HepG2 (cell line): Measurements from ENCODE around the gene PLVAP. TPM values are rescaled to one million over a fixed set of nuclear protein-coding genes. Genes with fewer than 3 reads are reported as not detected.

ENCODE experiments used
- ATAC-seq: fragments of 200-7000 bp; cut with Tn5 transposase; 3 replicates; pipeline ENCODE4 v1.9.1; 2020; ENCODE audit warnings: mild to moderate bottlenecking, moderate library complexity
- BruUV-seq: library from RNA; stranded (reverse); fragments of 400-500 nt; replicated peaks from 2 replicates; lab custom pipeline; 2021; lab: Mats Ljungman, UMichigan
- CTCF ChIA-PET: fragments of 300-600 bp; formaldehyde crosslinking; extraction: SDS; loops from one replicate; lab custom pipeline; 2021; ENCODE audit warnings: low total read pairs, inconsistent platforms, low intra/inter-chr PET ratio; lab: Yijun Ruan, JAX
- POLR2A ChIA-PET: fragments of 350-600 bp; sonication (Branson Sonifier 250); formaldehyde crosslinking; loops from one replicate; lab custom pipeline; 2020; ENCODE audit warnings: antibody characterized with exemption, inconsistent platforms; lab: Yijun Ruan, JAX
- DNase-seq: peaks from one replicate; pipeline ENCODE4 v3.0.0-alpha.2; 2015; ENCODE audit warnings: low spot score
- FAIRE-seq: peaks from 3 replicates; lab custom pipeline; 2011; peaks lifted over from hg19 to GRCh38; lab: Jason Lieb, UNC
- H2AFZ ChIP-seq: one replicate; pipeline ENCODE4 v1.6.1; 2011; ENCODE audit warnings: low read length, inconsistent platforms
- H3K27ac ChIP-seq: fragments of 300-600 bp; 3 replicates; pipeline ENCODE4 v1.8.0; 2011; ENCODE audit warnings: mixed run types, mild to moderate bottlenecking, mixed read lengths, low read length, inconsistent platforms; ENCODE audit not compliant: insufficient read depth; ENCODE audit errors: extremely low read length
- H3K27me3 ChIP-seq, 2 experiments: fragments of 200-600 bp in 1 of 2; 2 replicates in 1 of 2; 3 replicates in 1 of 2; pipeline versions ENCODE4 v1.6.0 to v1.8.0; 2011; ENCODE audit warnings: low read length in 2 of 2, mild to moderate bottlenecking in 2 of 2, moderate library complexity in 2 of 2, inconsistent platforms in 1 of 2; ENCODE audit not compliant: insufficient read depth in 2 of 2, control insufficient read depth in 1 of 2
- H3K36me3 ChIP-seq, 2 experiments: fragments of 200-600 bp in 1 of 2; replicated peaks in 1 of 2; 2 replicates in 1 of 2; 3 replicates in 1 of 2; pipeline versions ENCODE4 v1.5.1 to v1.8.0; 2011; ENCODE audit warnings: low read length in 2 of 2, inconsistent platforms in 1 of 2; ENCODE audit not compliant: insufficient read depth in 2 of 2, control insufficient read depth in 1 of 2
- H3K4me1 ChIP-seq: 2 replicates; pipeline ENCODE4 v1.5.1; 2012; ENCODE audit warnings: low read length, inconsistent platforms; ENCODE audit not compliant: insufficient read depth
- H3K4me2 ChIP-seq: 2 replicates; pipeline ENCODE4 v1.6.0; 2011; ENCODE audit warnings: low read depth, low read length, inconsistent platforms
- H3K4me3 ChIP-seq, 3 experiments: fragments of 200-600 bp in 1 of 3; sonication (generic), shearing (Covaris generic) in 1 of 3; replicated peaks in 1 of 3; 2 replicates each; pipeline ENCODE4 v1.5.1; 2011 to 2016; ENCODE audit warnings: low read length in 3 of 3, inconsistent platforms in 2 of 3, low read depth in 2 of 3, mild to moderate bottlenecking in 2 of 3, control low read depth in 1 of 3, mixed read lengths in 1 of 3; ENCODE audit not compliant: insufficient read depth in 1 of 3
- H3K79me2 ChIP-seq: one replicate; pipeline ENCODE4 v1.6.1; 2011; ENCODE audit warnings: low read length, inconsistent platforms; ENCODE audit not compliant: insufficient read depth
- H3K9ac ChIP-seq: 2 replicates; pipeline ENCODE4 v1.6.0; 2011; ENCODE audit warnings: mild to moderate bottlenecking, low read depth, low read length, inconsistent platforms; ENCODE audit not compliant: insufficient read depth
- H3K9me3 ChIP-seq: 2 replicates; pipeline ENCODE4 v1.5.1; 2012; ENCODE audit warnings: mild to moderate bottlenecking, low read length
- H4K20me1 ChIP-seq: 2 replicates; pipeline ENCODE4 v1.6.0; 2011; ENCODE audit warnings: inconsistent platforms, mild to moderate bottlenecking, low read length, moderate library complexity; ENCODE audit not compliant: insufficient read depth
- AHR ChIP-seq: IDR thresholded peaks from 2 replicates; pipeline ENCODE4 v1.6.1; 2018; ENCODE audit warnings: missing genetic modification reagents, missing compliant biosample characterization
- IRX3 ChIP-seq: sonication (generic); formaldehyde crosslinking; IDR thresholded peaks from 2 replicates; pipeline ENCODE4 v1.8.1; 2023; ENCODE audit warnings: mild to moderate bottlenecking, low read depth, missing genetic modification reagents, borderline replicate concordance
- JARID2 ChIP-seq: sonication (generic); formaldehyde crosslinking; IDR thresholded peaks from 2 replicates; pipeline ENCODE4 v1.8.1; 2023; ENCODE audit warnings: missing genetic modification reagents, inconsistent platforms; ENCODE audit not compliant: insufficient replicate concordance
- NRL ChIP-seq: sonication (generic); formaldehyde crosslinking; IDR thresholded peaks from 2 replicates; pipeline ENCODE4 v1.5.0; 2020; ENCODE audit warnings: missing genetic modification reagents, mild to moderate bottlenecking, moderate library complexity, borderline replicate concordance
- POGZ ChIP-seq: sonication (generic); formaldehyde crosslinking; IDR thresholded peaks from 2 replicates; pipeline ENCODE4 v1.4.0; 2020; ENCODE audit warnings: mild to moderate bottlenecking, missing genetic modification reagents
- SMAD9 ChIP-seq: sonication (generic); formaldehyde crosslinking; IDR thresholded peaks from 2 replicates; pipeline ENCODE4 v1.5.1; 2020; ENCODE audit warnings: mild to moderate bottlenecking, missing genetic modification reagents
- SOX13 ChIP-seq, 3 experiments: fragments of 450-650 bp in 1 of 3; sonication (generic) in 1 of 3; formaldehyde crosslinking in 1 of 3; IDR thresholded peaks in 2 of 3; conservative IDR thresholded peaks in 1 of 3; 2 replicates each; pipeline versions ENCODE4 v1.5.0 to v1.6.1; 2016 to 2020; ENCODE audit warnings: antibody characterized with exemption in 1 of 3, mild to moderate bottlenecking in 1 of 3, missing compliant biosample characterization in 1 of 3, missing genetic modification reagents in 1 of 3, moderate library complexity in 1 of 3
- TEAD2 ChIP-seq: sonication (generic); formaldehyde crosslinking; IDR thresholded peaks from 2 replicates; pipeline ENCODE4 v1.9.0; 2021; ENCODE audit warnings: missing genetic modification reagents
- U2AF2 ChIP-seq: fragments of 200-400 bp; formaldehyde crosslinking; IDR thresholded peaks from 2 replicates; pipeline ENCODE4 v1.6.1; 2017; ENCODE audit warnings: low read depth, mild to moderate bottlenecking, low read length
- ZFP37 ChIP-seq: sonication (generic); formaldehyde crosslinking; IDR thresholded peaks from 2 replicates; pipeline ENCODE4 v1.4.0; 2020; ENCODE audit warnings: missing genetic modification reagents, borderline replicate concordance
- ZNF234 ChIP-seq: sonication (generic); formaldehyde crosslinking; conservative IDR thresholded peaks from 2 replicates; pipeline ENCODE4 v1.5.1; 2020; ENCODE audit warnings: mild to moderate bottlenecking, missing genetic modification reagents
- ZNF672 ChIP-seq: sonication (generic); formaldehyde crosslinking; IDR thresholded peaks from 2 replicates; pipeline ENCODE4 v1.8.1; 2022; ENCODE audit warnings: missing genetic modification reagents
- ZNF720 ChIP-seq: sonication (generic); formaldehyde crosslinking; IDR thresholded peaks from 2 replicates; pipeline ENCODE4 v1.4.0; 2020; ENCODE audit warnings: missing genetic modification reagents
- ZNF749 ChIP-seq: sonication (generic); formaldehyde crosslinking; IDR thresholded peaks from 2 replicates; pipeline ENCODE4 v1.8.0; 2022; ENCODE audit warnings: mild to moderate bottlenecking, missing genetic modification reagents, moderate library complexity, borderline replicate concordance
- ZNF83 ChIP-seq: sonication (generic); formaldehyde crosslinking; IDR thresholded peaks from 2 replicates; pipeline ENCODE4 v1.4.0; 2020; ENCODE audit warnings: missing genetic modification reagents, mild to moderate bottlenecking, borderline replicate concordance
- WGBS: methylation state at CpG from one replicate; pipeline ENCODE4 v1.1.6; 2017; ENCODE audit warnings: low lambda C conversion rate; 5-methylcytosine and 5-hydroxymethylcytosine counted together
- in situ Hi-C: cut with HindIII; loops from 2 replicates; pipeline ENCODE4 v1.10.0; 2017; ENCODE audit warnings: low pct_unique_long_range_greater_than_20kb; ENCODE audit not compliant: extremely low pct_ligation_motif_present
- intact Hi-C: fragments of 100-400 bp; cut with micrococcal nuclease; formaldehyde crosslinking; loops from one replicate; pipeline ENCODE4 v1.10.0; 2022; ENCODE audit not compliant: unreplicated experiment
- polyA plus RNA-seq, 8 experiments: library from polyadenylated mRNA; depleted of rRNA in 3 of 8; stranded (reverse) in 7 of 8; unstranded in 1 of 8; fragments of >200 nt; fragmentation: Illumina TruSeq in 4 of 8; extraction: Trizol in 4 of 8; gene quantifications; 2 replicates each; pipeline versions ENCODE4 v1.2.1 to v1.2.3, GENCODE V29; 2011 to 2016; ENCODE audit warnings: low read depth in 4 of 8, missing spikeins in 1 of 8, mixed read lengths in 1 of 8; ENCODE audit not compliant: insufficient read depth in 1 of 8
- total RNA-seq, 5 experiments: library from RNA; depleted of rRNA; stranded (reverse); fragments of >200 nt; fragmentation: Illumina TruSeq; extraction: Trizol; gene quantifications; 2 replicates each; pipeline ENCODE4 v1.2.3, GENCODE V29; 2016; ENCODE audit warnings: low read depth in 1 of 5
- TF ChIP-seq, protein P1 (sequence below): sonication (generic); formaldehyde crosslinking; IDR thresholded peaks from 2 replicates; pipeline ENCODE4 v1.4.0; 2020; ENCODE audit warnings: mild to moderate bottlenecking, missing genetic modification reagents
- TF ChIP-seq, protein P2 (sequence below): sonication (generic); formaldehyde crosslinking; IDR thresholded peaks from 2 replicates; pipeline ENCODE4 v1.5.0; 2020; ENCODE audit warnings: missing genetic modification reagents
- TF ChIP-seq, protein P3 (sequence below): sonication (generic); formaldehyde crosslinking; IDR thresholded peaks from 2 replicates; pipeline ENCODE4 v1.8.0; 2023; ENCODE audit warnings: mild to moderate bottlenecking, missing genetic modification reagents

The PLVAP gene
- total and polyA plus RNA-seq, 2 of the 13 experiments (the other 11 are each of a cell fraction or from before 2014, with no cell fraction given), result 0.26 TPM; not detected in 1

GRCh38 chr19:17337675-17338432 lies 39.3 kb downstream of the PLVAP start:
- peaks cover 66% of the 10 kb centered on the region for H3K4me1 ChIP-seq
- H3K27ac ChIP-seq, result peak overlapping the region; percentile 88
- H3K79me2 ChIP-seq, result peaks cover 7% of the 10 kb centered on the region
- POLR2A ChIA-PET, result interaction anchor here (0.7 to 0.9 kb wide), 2 partner anchors 10 to 29 kb away, joined by 4 to 5 read pairs; partner anchors contain the start of gene DDA1
- peaks cover 1 to 9% of the 10 kb centered on the region in 2 experiments; a peak in 1 of 5 replicates for H3K36me3 ChIP-seq
- DNase-seq (no peak), FAIRE-seq (no peak), ATAC-seq (no peak)
- H3K27me3 ChIP-seq, result no peaks in the 10 kb centered on the region; a peak in 1 of 5 replicates
- H3K4me2 ChIP-seq, result peak overlapping the region; percentile 73
- no peaks in the 10 kb centered on the region for H3K9me3 ChIP-seq
- in situ Hi-C loops (no loop called here), intact Hi-C loops (loop anchor here (2.0 to 5.0 kb wide), 2 partner anchors 29 to 69 kb away; partner anchors contain the start of genes BST2 and DDA1)
- H2AFZ ChIP-seq, result no peak overlapping the region
- peak overlapping the region; percentile 71 for H3K9ac ChIP-seq
- 20% methylated on average over 16 of the region's 50 CpGs for WGBS
- H3K4me3 ChIP-seq, result peak overlapping the region; percentile 57 to 90 (median 75); a peak in 5 of 6 replicates
- TSS peak; percentile 58 for BruUV-seq
- CTCF ChIA-PET, result no interaction called here
- H4K20me1 ChIP-seq, result no peaks in the 10 kb centered on the region
- TF ChIP-seq, protein P1, sequence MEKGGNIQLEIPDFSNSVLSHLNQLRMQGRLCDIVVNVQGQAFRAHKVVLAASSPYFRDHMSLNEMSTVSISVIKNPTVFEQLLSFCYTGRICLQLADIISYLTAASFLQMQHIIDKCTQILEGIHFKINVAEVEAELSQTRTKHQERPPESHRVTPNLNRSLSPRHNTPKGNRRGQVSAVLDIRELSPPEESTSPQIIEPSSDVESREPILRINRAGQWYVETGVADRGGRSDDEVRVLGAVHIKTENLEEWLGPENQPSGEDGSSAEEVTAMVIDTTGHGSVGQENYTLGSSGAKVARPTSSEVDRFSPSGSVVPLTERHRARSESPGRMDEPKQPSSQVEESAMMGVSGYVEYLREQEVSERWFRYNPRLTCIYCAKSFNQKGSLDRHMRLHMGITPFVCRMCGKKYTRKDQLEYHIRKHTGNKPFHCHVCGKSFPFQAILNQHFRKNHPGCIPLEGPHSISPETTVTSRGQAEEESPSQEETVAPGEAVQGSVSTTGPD, result no peak
- no peak for TF ChIP-seq U2AF2
- no peak for TF ChIP-seq ZNF234 (CRISPR knock-in tag)
- TF ChIP-seq AHR (CRISPR knock-in tag), result no peak
- TF ChIP-seq POGZ (CRISPR knock-in tag), result no peak
- TF ChIP-seq, protein P2, sequence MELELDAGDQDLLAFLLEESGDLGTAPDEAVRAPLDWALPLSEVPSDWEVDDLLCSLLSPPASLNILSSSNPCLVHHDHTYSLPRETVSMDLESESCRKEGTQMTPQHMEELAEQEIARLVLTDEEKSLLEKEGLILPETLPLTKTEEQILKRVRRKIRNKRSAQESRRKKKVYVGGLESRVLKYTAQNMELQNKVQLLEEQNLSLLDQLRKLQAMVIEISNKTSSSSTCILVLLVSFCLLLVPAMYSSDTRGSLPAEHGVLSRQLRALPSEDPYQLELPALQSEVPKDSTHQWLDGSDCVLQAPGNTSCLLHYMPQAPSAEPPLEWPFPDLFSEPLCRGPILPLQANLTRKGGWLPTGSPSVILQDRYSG (CRISPR knock-in tag), result no peak
- peak; percentile 88 for TF ChIP-seq ZNF672 (CRISPR knock-in tag)
- no peak for TF ChIP-seq NRL (CRISPR knock-in tag)
- TF ChIP-seq, protein P3, sequence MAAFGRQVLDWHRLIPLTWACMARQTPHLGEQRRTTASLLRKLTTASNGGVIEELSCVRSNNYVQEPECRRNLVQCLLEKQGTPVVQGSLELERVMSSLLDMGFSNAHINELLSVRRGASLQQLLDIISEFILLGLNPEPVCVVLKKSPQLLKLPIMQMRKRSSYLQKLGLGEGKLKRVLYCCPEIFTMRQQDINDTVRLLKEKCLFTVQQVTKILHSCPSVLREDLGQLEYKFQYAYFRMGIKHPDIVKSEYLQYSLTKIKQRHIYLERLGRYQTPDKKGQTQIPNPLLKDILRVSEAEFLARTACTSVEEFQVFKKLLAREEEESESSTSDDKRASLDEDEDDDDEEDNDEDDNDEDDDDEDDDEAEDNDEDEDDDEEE (CRISPR knock-in tag), result no peak
- TF ChIP-seq SMAD9 (CRISPR knock-in tag), result no peak
- TF ChIP-seq ZNF83 (CRISPR knock-in tag), result no peak
- TF ChIP-seq TEAD2 (CRISPR knock-in tag), result 0 out of 2 replicates have a peak, but pooled peaks have one; percentile 49
- no peak for TF ChIP-seq IRX3
- no peak for TF ChIP-seq ZNF749
- no peak for TF ChIP-seq ZNF720 (CRISPR knock-in tag)
- no peak for TF ChIP-seq SOX13 (IDR thresholded peaks at IDR 0.05)
- no peak for TF ChIP-seq SOX13 (CRISPR knock-in tag; conservative IDR thresholded peaks at IDR 0.05 in 1 of 2, IDR thresholded peaks at IDR 0.05 in 1 of 2)
- TF ChIP-seq ZFP37 (CRISPR knock-in tag), result no peak
- TF ChIP-seq JARID2, result no peak
